GM15510 (cell line): ENCODE data around the gene ASAP3.

ENCODE experiments used
- POLR2A ChIP-seq: IDR thresholded peaks from 3 replicates; pipeline ENCODE4 v1.6.1; 2011; ENCODE audit warnings: borderline replicate concordance; ENCODE audit not compliant: insufficient read length; ENCODE audit errors: extremely low read depth

The ASAP3 gene

DNA sequence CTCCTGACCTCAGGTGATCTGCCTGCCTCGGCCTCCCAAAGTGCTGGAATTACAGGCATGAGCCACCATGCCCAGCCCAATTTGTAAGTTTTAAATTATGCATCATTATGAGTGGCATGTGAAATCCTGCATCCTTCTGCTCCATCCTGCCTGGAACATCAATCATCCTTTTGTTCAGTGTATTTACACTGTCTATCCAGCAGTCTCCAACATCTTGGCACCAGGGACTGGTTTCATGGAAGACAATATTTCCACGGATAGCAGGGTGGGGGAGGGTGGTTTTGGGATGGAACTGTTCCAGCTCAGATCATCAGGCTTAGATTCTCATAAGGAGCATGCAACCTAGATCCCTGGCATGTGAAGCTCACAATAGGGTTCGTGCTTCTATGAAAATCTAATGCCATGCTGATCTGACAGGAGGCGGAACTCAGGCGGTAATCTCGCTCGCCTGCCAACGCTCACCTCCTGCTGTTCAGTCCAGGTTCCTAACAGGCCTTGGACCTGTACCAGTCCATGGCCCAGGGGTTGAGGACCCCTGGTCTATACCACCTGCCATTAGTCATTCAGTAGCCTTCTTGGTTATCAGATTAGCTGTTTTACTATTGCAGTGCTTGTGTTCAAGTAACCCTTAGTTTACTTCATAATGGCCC is 37.2 kb downstream of the ASAP3 start:
- TF ChIP-seq POLR2A = no peak

DNA sequence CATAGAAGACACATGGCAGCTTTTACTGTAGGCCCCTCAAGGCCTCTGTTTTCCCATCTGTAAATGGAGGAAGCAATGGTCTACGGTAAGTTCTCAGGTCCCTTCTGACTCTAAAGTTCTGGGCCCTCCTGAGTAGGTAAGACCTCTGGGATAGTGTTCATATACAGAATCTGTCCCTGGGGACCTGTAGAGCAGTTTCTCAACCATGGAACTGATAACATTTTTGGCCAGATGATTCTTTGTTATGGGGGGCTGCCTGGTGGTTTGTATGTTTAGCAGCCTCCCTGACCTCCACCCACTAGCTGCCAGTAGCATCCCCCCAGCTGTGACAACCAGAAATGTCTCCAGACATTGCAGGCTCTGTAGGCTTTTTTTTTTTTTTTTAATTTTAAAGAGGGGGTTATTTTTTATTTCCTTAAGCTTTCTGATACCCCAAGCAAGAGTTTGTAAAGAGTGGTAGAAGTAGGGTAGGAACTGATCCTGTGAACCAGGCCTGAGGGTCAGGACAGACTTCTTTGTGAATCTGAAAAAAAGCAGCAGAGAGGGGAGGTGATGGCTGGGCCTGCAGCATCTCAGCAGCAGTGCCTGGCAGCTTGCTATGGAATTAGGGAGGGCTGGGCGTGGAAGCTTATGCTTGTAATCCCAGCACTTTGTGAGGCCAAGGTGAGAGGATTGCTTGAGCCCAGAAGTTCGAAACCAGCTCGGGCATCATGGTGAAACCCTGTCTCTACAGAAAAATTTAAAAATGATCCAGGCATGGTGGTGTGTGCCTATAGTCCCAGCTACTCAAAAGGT is 39.2 kb downstream of the ASAP3 start:
- no peak for TF ChIP-seq POLR2A

- TF ChIP-seq POLR2A = no peak
These were observed 39.9 kb downstream of the ASAP3 start for GRCh38 chr1:23444104-23444533.

GRCh38 chr1:23442751-23443150 is 41.2 kb downstream of the ASAP3 start:
- no peak for TF ChIP-seq POLR2A

DNA sequence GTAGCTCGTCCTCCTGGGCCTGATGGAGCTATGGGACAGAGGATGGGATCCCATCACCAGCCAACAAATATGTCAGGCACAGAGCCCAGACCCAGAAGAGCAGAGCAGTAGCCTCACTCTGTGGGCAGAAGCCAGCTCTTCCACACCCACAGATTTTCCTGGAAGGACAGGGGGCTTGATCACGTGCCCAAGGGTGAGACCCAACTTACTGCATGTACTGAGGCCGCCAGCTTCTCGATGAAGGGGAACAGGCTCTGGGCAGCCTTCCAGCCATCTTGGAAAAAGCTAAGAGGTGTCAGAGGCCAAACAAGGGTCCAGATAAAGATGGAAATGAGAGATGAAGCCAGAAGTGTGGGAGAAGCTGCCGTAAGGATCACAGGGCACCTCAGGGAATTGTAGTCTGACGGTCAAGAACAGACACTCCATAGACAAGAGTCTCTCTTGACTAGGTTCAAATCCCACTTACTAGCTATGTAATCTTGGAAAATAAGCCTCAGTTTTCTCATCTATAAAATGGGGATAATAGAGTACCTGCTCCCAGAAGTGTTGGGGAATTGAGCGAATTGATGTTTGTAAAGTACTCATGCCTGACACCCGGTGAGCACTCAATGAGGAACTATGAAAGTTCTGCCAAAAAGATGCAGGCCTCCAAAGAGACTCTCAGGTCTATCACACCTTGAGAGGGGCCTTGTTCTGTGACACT is 42.4 kb downstream of the ASAP3 start:
- TF ChIP-seq POLR2A = no peak

DNA sequence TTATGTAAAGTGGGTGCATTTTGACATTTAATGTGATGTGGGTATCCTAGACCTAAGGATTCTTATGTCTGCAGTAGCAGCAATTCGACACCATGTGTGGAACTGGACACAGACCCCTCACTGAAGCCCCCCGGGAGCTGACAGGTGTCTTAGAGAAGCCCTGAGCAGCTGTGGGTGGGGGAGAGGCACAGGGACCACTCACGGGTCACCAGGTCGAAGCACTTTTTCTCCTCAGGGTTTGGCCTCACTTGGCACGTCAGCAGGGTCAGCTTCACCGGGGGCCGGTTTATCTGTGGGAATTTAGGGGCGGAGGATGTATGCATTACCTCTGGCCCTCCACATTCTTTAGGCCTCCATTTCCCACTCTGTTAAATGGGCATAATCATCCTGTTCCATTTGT is 45.4 kb downstream of the ASAP3 start:
- no peak for TF ChIP-seq POLR2A

DNA sequence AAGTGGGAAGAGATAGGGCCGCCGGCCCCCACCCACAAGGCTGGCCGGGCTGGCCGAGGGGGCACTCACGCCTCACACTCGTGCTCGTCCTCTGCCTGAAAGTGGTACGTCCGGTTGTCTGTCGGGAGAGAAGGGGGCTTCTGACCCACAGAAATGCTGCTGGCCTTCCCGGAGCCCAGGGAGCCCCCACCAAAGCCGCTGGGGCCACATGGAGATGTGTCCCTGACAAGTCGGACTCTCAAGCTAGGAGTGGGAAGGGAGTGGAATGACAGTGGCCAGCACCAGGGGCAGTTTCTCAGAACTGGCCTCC is 46.7 kb downstream of the ASAP3 start:
- TF ChIP-seq POLR2A = no peak

- no peak for TF ChIP-seq POLR2A
These were observed 47.2 kb downstream of the ASAP3 start for GRCh38 chr1:23436520-23437354.

DNA sequence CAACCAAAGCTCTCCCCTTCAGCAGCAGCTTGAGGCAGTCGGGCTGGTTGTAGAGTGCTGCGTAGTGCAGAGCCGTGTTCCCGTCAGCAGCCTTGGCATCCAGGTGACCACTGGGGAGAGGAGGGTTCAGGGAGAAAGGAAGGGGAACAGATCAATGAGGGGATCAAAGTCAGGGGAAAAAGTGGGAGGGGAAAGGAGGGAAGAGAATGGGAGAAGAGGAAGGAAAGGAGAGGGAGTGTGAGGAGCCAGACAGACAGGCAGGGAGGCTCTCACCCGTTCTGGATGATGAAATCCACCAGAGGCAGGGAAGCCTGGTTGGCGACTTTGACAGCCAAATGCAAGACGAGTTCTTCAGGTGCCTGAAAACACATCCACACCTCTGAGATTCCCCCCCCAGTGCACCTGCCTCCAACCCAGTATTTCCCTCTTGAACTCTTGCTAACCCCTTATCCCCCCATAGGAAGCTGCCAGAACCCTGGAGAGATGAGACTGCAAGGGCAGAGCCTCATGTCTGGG is 49.7 kb downstream of the ASAP3 start:
- TF ChIP-seq POLR2A = no peak

GRCh38 chr1:23433122-23433521 is 50.9 kb downstream of the ASAP3 start:
- no peak for TF ChIP-seq POLR2A

GRCh38 chr1:23431431-23431830 is 52.5 kb downstream of the ASAP3 start:
- TF ChIP-seq POLR2A = no peak

DNA sequence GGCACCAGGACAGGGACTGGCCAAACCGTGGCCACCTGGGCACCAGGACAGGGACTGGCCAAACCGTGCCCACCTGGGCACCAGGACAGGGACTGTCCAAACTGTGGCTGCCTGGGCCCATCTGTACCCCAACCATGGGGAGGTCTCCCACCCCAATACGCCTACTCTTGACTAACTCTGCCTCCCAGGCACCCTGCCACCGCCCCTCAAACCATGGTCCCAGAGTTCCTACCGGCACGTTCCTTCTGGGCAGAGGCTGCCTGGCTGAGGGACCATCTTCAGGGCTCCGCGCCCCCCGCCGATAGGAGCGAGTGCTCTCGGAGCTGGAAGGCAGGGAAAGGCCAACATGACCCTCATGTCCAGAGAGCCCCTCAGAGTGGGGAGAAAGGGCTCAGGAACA is 53.2 kb downstream of the ASAP3 start:
- no peak for TF ChIP-seq POLR2A

DNA sequence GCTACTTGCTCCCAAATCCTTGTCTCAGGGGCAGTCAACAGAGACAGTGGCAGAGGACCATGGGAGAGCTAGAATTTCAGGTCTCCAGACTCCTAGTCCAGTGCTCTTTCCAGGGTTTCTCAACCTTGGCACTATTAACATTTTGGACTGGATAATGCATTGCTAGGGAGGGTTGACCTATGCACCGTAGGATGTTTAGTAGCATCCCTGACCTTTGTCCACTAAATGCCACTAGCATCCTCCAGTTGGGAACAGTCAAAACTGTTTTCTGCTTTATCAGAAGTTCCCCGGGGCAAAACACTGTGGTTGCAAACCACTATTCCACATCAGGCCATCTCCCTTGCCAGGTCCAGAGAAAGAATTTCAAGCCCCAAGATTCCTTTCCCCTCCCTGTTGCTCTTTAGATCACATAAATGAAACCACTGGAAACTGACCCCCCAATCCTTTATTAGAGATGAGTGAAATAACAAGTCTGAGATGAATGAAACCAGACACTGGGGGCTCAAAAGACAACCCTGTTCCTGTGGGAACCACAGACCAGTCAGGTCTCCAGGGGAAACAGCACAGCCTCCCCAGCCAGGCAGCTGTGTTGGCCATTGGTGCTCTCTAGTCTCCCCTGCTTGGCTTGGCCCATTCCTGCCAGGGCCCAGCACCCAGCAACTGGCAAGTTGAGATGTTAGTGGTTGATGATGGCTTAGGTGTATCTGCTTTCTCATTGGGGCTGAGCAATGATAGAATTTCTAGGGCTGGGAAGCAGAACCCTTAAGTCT is 55.7 kb downstream of the ASAP3 start:
- TF ChIP-seq POLR2A = no peak

- TF ChIP-seq POLR2A = no peak
These were observed 56.4 kb downstream of the ASAP3 start for GRCh38 chr1:23427550-23427949.
